Stomach (tissue), 9 donors: ENCODE data around the gene TIMM17B. TPM values are rescaled to one million over a fixed set of nuclear protein-coding genes. Genes with fewer than 3 reads are reported as not detected.

ENCODE experiments used
- DNase-seq, 2 donors: peaks; one replicate each; pipeline versions ENCODE4 v3.0.0 to v3.0.0-alpha.2; 2013 to 2019
- H3K27ac ChIP-seq, 5 donors: fragments of 200-600 bp in 4 of 5; sonication (generic) in 4 of 5; one replicate each; pipeline ENCODE4 v1.5.1; 2013 to 2019; ENCODE audit warnings: mild to moderate bottlenecking in 1 of 5, moderate library complexity in 1 of 5
- H3K27me3 ChIP-seq, 3 donors: fragments of 200-600 bp; sonication (generic); one replicate each; pipeline ENCODE4 v1.5.1; 2017 to 2019; ENCODE audit warnings: mixed run types in 1 of 3
- H3K36me3 ChIP-seq, 4 donors: fragments of 200-600 bp; sonication (generic); 1 replicate in 3 of 4; 2 replicates in 1 of 4; pipeline ENCODE4 v1.5.1; 2016 to 2019
- H3K4me1 ChIP-seq, 4 donors: fragments of 200-600 bp; sonication (generic); one replicate each; pipeline ENCODE4 v1.5.1; 2016 to 2019
- H3K4me3 ChIP-seq, 4 donors: fragments of 200-600 bp; sonication (generic) in 3 of 4; one replicate each; pipeline ENCODE4 v1.5.1; 2016 to 2019; ENCODE audit warnings: mild to moderate bottlenecking in 1 of 4
- H3K9me3 ChIP-seq, 4 donors: fragments of 200-600 bp; sonication (generic); one replicate each; pipeline ENCODE4 v1.5.1; 2016 to 2019
- EP300 ChIP-seq: sonication (generic); formaldehyde crosslinking; IDR thresholded peaks from one replicate; pipeline ENCODE4 v1.6.1; 2017; ENCODE audit warnings: antibody characterized with exemption
- POLR2A ChIP-seq, 4 donors: fragments of 450-650 bp; IDR thresholded peaks; one replicate each; pipeline ENCODE4 v1.6.1; 2016; ENCODE audit warnings: antibody characterized with exemption in 4 of 4, control low read depth in 2 of 4, mild to moderate bottlenecking in 1 of 4, moderate library complexity in 1 of 4
- POLR2AphosphoS5 ChIP-seq, 3 donors: sonication (generic); formaldehyde crosslinking; IDR thresholded peaks; one replicate each; pipeline ENCODE4 v1.6.1; 2016; ENCODE audit warnings: antibody characterized with exemption in 3 of 3
- WGBS, 5 donors: extraction: QIAGEN DNeasy Blood & Tissue Kit in 3 of 5; methylation state at CpG; one replicate each; pipeline versions ENCODE4 v1.1.5 to v1.1.7; 2013 to 2018; 5-methylcytosine and 5-hydroxymethylcytosine counted together
- intact Hi-C: fragments of 100-400 bp; cut with DNase I; formaldehyde crosslinking; loops from one replicate; pipeline ENCODE4 v1.15.1; 2023; ENCODE audit warnings: low total_unique reads
- polyA plus RNA-seq, 3 donors: library from polyadenylated mRNA; stranded (reverse); fragments of 200-250 nt; gene quantifications; one replicate each; pipeline ENCODE4 v1.2.3, GENCODE V29; 2013
- total RNA-seq, 5 donors: library from RNA; depleted of rRNA; stranded (reverse); fragments of >200 nt; gene quantifications; one replicate each; pipeline versions ENCODE4 v1.1.0 to v1.2.3, GENCODE V29; 2014 to 2016
- TF ChIP-seq, protein P1 (sequence below), 7 experiments: fragments of 450-650 bp in 4 of 7; fragments of 200-600 bp in 3 of 7; sonication (generic) in 3 of 7; IDR thresholded peaks; one replicate each; pipeline ENCODE4 v1.5.1; 2016 to 2019; ENCODE audit warnings: antibody characterized with exemption in 7 of 7, control low read depth in 2 of 7, mild to moderate bottlenecking in 1 of 7
- donor health status: healthy with polysubstance abuse.
- donor health status: Bipolar disorder and iron deficiency.
- donor health status: healthy.

TIMM17B gene
- total and polyA plus RNA-seq, 8 donors, result 2.9 to 77.2 (median 23.3) TPM

GRCh38 chrX:48902776-48903175 lies 5.2 kb upstream of the TIMM17B start:
- no peak for TF ChIP-seq POLR2A (IDR thresholded peaks at IDR 0.05)
- no peak for TF ChIP-seq EP300
- TF ChIP-seq, protein P1, sequence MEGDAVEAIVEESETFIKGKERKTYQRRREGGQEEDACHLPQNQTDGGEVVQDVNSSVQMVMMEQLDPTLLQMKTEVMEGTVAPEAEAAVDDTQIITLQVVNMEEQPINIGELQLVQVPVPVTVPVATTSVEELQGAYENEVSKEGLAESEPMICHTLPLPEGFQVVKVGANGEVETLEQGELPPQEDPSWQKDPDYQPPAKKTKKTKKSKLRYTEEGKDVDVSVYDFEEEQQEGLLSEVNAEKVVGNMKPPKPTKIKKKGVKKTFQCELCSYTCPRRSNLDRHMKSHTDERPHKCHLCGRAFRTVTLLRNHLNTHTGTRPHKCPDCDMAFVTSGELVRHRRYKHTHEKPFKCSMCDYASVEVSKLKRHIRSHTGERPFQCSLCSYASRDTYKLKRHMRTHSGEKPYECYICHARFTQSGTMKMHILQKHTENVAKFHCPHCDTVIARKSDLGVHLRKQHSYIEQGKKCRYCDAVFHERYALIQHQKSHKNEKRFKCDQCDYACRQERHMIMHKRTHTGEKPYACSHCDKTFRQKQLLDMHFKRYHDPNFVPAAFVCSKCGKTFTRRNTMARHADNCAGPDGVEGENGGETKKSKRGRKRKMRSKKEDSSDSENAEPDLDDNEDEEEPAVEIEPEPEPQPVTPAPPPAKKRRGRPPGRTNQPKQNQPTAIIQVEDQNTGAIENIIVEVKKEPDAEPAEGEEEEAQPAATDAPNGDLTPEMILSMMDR (IDR thresholded peaks at IDR 0.05), result no peak
- TF ChIP-seq POLR2AphosphoS5 (IDR thresholded peaks at IDR 0.05), result no peak
- H3K9me3 ChIP-seq, result peaks cover 0 to 3% (median 0%) of the 10 kb centered on the region in 4 donors
- no peak for DNase-seq
- 81 to 93% (median 91%) methylated on average over 12 to 14 of the region's 14 CpGs for WGBS, 5 donors
- intact Hi-C loops, result no loop called here
- H3K27me3 ChIP-seq, result no peaks in the 10 kb centered on the region
- peaks cover 0 to 14% (median 10%) of the 10 kb centered on the region in 4 donors for H3K4me1 ChIP-seq
- no peak overlapping the region for H3K27ac ChIP-seq
- H3K36me3 ChIP-seq, result peaks cover 16 to 73% (median 66%) of the 10 kb centered on the region in 4 donors
- no peak overlapping the region for H3K4me3 ChIP-seq

DNA sequence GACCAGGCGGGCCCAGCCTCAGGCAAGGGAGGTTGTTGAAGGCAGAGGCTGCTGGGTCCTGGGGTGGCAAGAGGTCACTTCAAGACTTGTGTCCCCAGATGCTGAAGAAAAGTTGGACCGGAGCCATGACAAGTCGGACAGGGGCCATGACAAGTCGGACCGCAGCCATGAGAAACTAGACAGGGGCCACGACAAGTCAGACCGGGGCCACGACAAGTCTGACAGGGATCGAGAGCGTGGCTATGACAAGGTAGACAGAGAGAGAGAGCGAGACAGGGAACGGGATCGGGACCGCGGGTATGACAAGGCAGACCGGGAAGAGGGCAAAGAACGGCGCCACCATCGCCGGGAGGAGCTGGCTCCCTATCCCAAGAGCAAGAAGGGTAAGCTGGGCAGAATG lies 4.6 kb upstream of the TIMM17B start:
- DNase-seq, result peak in 1 of 2 donors; percentile 0
- H3K36me3 ChIP-seq, result peaks cover 16 to 73% (median 62%) of the 10 kb centered on the region in 4 donors
- 93 to 94% (median 93%) methylated on average over 14 to 20 of the region's 20 CpGs for WGBS, 5 donors
- H3K27ac ChIP-seq, result no peak overlapping the region
- no peak overlapping the region for H3K4me3 ChIP-seq
- H3K4me1 ChIP-seq, result peaks cover 1 to 14% (median 10%) of the 10 kb centered on the region in 4 donors
- intact Hi-C loops, result no loop called here
- TF ChIP-seq POLR2AphosphoS5 (IDR thresholded peaks at IDR 0.05) (no peak), POLR2A (IDR thresholded peaks at IDR 0.05) (no peak), EP300 (no peak)
- TF ChIP-seq, protein P1 (IDR thresholded peaks at IDR 0.05), result no peak
- H3K27me3 ChIP-seq, result no peaks in the 10 kb centered on the region
- peaks cover 0 to 9% (median 0%) of the 10 kb centered on the region in 4 donors for H3K9me3 ChIP-seq

GRCh38 chrX:48901069-48901468 lies 3.5 kb upstream of the TIMM17B start:
- 83 to 94% (median 89%) methylated on average over 4 to 7 of the region's 7 CpGs for WGBS, 5 donors
- Histone ChIP-seq H3K4me1 (peaks cover 12 to 22% (median 17%) of the 10 kb centered on the region in 4 donors), H3K9me3 (peaks cover 0 to 15% (median 0%) of the 10 kb centered on the region in 4 donors), H3K36me3 (peaks cover 16 to 64% (median 55%) of the 10 kb centered on the region in 4 donors), H3K4me3 (no peak overlapping the region), H3K27ac (no peak overlapping the region), H3K27me3 (no peaks in the 10 kb centered on the region)
- no peak for DNase-seq
- TF ChIP-seq, protein P1 (IDR thresholded peaks at IDR 0.05), result no peak
- intact Hi-C loops, result no loop called here

DNA sequence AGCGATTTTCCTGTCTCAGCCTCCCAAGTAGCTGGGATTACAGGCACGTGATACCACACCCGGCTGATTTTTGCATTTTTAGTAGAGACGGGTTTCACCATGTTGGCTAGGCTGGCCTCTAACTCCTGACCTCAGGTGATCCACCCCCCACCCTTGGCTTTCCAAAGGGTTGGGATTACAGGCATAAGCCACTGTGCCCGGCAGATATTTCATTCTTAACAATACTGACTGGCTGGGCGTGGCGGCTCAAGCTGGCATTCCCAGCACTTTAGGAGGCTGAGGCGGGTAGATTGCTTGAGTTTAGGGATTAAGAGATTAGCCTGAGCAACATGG lies 1.5 kb upstream of the TIMM17B start:
- no peak overlapping the region for H3K27ac ChIP-seq
- peaks cover 16 to 48% (median 39%) of the 10 kb centered on the region in 4 donors for H3K36me3 ChIP-seq
- intact Hi-C loops, result no loop called here
- peak overlapping the region in 1 of 4 donors; percentile 69 for H3K4me3 ChIP-seq
- H3K9me3 ChIP-seq, result peaks cover 0 to 15% (median 0%) of the 10 kb centered on the region in 4 donors
- H3K4me1 ChIP-seq, result peaks cover 15 to 22% (median 20%) of the 10 kb centered on the region in 4 donors
- DNase-seq, result no peak
- H3K27me3 ChIP-seq, result no peaks in the 10 kb centered on the region
- TF ChIP-seq, protein P1 (IDR thresholded peaks at IDR 0.05), result no peak
- TF ChIP-seq POLR2A (IDR thresholded peaks at IDR 0.05), result no peak
- no peak for TF ChIP-seq EP300
- TF ChIP-seq POLR2AphosphoS5 (IDR thresholded peaks at IDR 0.05), result no peak
- 37 to 71% (median 58%) methylated on average over 6 to 8 of the region's 8 CpGs for WGBS, 5 donors
